ENCODE data around the gene CREBRF. TPM values are rescaled to one million over a fixed set of nuclear protein-coding genes. Genes with fewer than 3 reads are reported as not detected.
"Not testable (repeated sequence)": the region's sequence is repeated elsewhere in the genome, so short reads cannot be mapped to it uniquely, and the experiment has no call there.

CREBRF gene
- total RNA-seq, 1 donor from 2014 or later = 43.3 TPM

DNA sequence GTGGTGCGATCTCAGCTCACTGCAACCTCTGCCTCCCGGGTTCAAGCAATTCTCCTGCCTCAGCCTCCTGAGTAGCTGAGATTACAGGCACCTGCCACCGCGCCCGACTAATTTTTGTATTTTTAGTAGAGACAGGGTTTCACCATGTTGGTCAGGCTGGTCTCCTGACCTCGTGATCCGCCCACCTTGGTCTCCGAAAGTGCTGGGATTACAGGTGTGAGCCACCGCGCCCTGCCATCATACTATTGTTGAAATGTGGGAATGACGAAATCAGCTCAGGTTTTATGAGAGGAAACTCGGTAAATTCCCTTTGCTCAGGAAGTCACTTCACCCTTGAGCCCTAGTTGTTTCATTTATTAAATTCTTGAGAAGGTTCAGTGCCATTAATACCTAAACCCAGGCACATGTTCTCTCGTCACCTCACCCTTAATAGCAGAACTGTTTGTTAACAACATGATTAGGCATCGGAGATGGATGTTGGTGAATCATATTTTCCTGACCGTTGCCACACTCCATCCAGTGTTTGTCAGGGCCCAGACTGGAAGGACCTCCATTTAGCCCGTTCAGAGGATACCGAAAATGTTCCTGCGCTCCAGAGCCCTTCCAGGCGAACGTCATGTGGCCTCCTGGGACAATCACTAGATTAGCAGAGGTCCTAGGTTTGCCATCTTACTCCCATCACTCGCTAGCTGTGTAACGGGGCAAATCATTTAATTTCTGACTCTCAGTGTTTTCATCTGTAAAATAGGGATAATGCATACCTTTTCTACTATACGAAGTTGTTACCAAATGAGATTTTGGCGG lies 20.0 kb upstream of the CREBRF start:
- DNase-seq (ENCODE audit: low spot score) = no peak

DNA sequence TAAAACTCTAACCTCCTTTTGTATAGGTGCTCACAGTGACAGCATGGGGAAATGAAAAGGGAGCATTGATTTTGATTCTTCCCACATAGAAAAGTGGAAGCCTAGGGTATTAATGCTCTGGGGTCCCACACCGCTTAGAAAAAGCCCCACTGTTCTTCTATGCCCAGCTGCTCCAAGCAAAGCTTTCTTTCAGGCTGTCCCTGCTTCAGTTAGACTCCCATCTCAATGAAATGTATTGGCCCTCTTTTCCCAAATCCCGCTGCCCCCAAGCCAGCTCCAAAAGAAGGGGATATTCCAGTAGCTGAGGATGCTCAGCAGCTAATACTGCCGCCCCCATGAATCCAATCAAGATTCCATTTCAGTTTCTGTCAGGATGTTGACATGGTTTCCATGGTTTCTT lies 17.0 kb upstream of the CREBRF start:
- no peak for DNase-seq (ENCODE audit: low spot score)

DNA sequence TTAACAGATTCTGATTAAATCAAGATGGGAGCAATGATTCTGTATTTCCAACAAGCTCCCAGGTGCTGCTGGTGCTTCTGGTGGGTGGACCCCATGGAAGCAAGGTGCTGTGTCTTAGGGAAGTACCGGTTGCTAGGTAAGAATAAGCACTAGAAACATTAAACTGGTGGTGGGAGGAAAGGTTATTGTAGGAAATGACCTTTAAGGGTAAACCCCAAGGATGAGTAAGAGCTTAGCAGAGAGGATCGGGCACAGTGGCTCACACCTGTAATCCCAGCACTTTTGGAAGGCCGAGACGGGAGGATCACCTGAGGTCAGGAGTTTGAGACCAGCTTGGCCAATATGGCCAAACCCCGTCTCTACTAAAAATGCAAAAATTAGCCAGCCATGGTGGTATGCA lies 16.2 kb upstream of the CREBRF start:
- DNase-seq (ENCODE audit: low spot score) = no peak

DNA sequence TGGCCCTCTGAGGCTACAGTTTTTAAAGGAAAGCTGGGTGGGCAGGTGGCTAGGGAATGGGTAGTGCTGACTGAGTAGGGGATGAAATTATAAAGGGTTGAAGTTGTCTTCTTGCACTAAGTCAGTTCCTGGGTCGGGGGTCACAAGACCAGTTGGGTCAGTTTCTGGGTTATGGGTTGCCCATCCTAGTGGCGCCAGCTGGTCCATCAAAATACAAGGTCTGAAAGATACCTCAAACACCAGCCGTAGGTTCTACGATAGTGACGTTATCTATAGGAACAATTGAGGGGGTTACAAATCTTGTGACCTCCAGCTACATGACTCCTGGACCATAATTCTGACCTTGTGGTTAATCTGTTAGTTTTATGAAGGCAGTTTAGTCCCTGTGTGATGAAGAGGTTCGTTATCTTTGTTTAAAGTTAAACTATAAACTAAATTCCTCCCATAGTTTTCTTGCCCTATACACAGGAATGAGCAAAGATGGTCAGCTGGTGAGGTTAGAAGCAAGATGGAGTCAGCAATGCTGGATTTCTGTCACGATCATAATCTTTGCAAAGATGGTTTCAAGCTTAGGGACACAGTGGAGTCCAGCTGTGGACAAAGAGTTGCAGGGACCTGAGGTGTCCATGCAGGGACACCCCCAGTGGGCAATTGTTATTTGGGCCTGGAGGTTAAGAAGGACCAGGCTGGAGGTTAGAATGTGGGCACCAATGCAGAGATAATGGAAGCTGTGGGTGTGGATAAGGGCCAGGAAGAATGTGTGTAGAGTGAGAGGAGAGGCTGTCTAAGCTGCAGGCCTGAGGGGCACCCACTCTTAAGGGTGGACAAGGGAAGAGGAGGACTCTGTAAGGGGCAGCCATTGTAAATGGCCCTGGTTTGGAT lies 14.0 kb upstream of the CREBRF start:
- DNase-seq (ENCODE audit: low spot score) = no peak

DNA sequence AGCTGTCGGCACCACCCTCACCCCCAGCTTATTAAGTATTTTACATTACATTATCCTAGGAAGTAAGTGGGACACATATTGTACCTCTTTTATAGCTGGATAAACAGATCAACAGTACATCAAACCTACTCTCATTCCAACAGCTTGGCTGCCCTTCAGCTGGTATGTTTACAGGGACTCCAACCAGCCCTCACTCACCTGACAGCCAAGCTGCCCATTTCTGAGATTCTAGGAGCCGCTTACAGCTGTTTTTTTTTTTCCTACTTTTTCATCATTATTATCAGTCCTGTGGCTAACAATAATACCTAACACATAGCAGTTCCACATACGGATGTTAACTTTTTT lies 13.4 kb upstream of the CREBRF start:
- no peak for DNase-seq (ENCODE audit: low spot score)

DNA sequence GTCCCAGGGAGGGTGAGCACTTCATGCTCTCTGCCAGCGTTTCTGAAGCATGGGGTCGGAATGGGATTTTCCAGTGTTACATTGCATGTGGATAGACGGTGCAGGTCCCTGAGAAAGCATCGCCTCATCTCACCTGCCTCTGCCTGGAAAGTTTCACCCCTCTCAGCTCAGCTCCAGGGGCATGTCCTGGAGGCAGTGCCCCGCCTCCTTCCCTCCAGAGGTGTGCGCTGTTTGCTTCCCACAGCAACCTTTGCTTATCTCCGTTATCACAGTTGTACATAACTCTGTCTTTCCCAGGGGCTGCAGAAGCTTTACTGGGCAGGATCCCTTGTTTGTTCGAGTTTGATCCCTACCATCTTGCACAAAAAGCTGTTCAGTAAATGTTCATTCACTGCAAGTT lies 10.7 kb upstream of the CREBRF start:
- DNase-seq (ENCODE audit: low spot score) = no peak

DNA sequence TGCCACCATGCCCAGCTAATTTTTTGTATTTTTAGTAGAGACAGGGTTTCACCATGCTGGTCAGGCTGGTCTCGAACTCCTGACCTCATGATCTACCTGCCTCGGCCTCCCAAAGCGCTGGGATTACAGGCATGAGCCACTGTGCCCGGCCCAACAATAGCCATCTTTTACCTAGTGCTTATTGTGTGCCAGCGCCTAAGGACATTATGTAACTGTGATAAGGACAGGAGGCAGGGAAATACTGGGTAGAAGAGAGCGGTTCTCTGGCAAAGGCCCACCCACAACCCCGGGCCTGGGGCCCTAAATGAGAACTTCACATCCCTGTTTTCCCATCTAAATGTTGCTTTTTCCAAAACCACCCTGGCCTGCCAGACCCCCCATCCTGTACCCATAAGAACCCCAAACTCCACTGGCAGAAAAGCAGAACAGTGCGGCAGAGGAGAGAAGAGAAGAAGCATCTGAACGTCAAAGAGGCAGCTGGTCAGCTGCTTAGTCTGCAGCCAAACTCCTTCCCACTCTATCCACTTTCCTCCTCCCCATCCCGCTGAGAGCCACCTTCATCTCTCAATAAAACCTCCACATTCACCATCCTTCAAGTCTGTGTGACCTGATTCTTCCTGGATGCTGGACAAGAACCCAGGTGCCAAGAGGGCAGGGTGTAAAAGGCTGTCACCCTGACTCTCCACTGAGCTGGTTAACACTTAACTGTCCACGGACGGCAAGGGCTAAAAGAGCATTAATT lies 8.9 kb upstream of the CREBRF start:
- not testable (repeated sequence) for DNase-seq (ENCODE audit: low spot score)

DNA sequence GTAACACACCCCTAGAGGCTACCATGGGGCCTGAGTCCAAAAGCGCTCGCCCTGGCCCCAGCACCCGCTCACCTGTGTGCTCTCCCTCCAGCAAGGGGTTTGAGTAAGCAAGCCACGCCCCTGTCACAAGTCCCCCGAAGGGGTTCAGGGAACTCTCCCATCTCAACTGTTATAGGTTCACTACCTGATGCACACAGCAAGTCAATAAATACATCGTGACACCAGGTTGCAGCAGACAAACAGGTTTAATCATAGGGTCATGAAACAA lies 8.4 kb upstream of the CREBRF start:
- DNase-seq (ENCODE audit: low spot score) = no peak

DNA sequence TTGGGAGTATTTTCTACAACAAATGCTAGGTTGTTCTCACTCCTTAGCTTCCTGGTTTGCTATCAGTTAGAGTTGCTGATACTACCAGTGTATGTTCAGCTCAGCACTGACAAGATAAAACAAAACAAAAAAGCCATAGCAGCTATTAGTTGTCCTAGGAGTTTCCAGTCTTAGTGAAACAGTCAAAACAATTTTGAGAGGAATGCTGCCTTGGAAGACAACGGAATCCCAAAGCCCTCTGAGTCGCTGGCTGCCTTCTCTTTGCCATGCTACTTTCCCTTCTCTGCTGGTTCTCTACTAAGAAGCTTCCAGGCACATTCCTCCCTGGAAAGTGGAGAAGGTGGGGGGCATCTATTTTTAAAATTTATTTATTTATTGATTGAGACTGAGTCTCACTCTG lies 5.4 kb upstream of the CREBRF start:
- DNase-seq (ENCODE audit: low spot score) = no peak

DNA sequence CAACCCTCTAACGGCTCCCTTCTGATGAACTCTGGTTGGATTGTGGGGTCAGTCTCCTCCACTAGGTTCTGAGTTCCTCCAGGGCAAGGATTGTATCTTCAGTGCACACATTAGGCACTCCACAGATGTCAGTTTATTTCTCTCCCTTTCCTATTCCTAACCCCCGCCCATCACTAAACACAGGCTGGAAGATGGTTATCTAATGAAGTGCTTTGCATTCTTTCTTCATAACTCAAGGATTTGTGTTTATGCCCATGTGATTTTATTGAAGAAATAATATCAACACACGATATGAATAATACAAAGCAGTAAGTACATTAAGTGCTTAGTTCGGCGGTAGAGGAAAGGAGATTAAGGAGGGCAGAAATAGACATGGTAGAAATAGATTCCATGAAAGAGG lies 4.4 kb upstream of the CREBRF start:
- DNase-seq (ENCODE audit: low spot score) = peak; percentile 18

DNA sequence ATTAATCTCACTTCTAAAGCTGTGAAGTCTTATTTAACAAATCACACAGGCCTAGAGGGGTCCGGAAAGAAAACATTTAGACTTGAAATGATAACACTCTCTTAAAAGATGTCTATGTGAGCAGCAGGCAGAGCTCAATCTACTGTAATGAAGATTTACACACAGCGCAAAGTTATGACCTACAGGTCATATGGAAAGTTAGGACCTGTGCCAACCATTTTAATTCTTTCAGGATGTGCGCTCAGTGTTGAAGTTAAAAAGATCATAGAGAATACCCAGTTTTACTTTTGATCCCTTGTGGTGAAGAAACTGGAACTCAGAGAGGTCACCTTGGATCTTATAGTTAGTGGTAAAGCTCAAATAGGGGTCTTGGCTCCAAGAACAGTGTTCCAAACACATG lies 3.1 kb upstream of the CREBRF start:
- DNase-seq (ENCODE audit: low spot score) = no peak

DNA sequence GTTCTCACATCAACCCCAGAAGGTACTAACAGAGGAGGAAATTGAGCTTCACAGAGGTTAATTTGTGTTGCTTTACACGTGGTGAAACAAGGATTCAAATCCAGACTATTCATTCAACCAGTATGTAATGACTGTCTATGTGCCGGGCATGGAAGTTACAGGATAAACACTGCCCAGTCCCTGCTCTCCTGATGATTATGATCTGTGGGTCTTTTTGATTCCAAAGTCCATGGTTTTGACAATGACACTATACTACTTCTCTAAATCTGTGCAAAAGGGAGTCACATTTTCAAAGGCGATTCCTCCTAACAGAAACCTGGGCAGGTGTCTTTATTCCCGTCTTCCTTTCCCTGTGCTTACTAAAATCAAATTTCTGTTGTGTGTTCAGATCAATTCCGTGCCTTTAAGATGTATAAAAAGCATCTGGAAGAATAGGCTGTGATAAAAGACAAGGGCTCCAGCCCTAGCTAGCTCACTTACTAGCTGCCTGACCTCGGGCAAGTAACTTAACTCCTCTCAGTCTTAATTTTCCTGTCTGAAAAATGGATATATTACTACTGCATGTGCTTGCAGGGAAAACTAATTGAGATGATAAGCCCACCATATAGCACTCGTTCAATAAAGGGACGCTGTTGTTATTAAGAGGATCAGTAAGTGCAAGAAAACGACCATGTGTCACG lies 970 bp upstream of the CREBRF start:
- DNase-seq (ENCODE audit: low spot score) = no peak

DNA sequence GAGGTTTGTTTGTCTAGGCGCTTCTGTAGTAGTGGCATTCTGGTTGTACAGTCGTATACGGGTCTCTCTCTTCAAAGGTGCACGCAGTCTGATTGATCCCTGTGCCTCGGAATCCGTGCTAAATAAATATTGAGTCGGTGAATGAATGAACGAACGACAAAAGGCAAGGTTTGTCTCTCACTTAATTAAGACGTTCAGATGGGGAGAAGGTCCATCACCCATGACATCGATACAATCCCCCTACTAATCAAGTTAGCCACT lies 500 bp upstream of the CREBRF start:
- DNase-seq (ENCODE audit: low spot score) = no peak

DNA sequence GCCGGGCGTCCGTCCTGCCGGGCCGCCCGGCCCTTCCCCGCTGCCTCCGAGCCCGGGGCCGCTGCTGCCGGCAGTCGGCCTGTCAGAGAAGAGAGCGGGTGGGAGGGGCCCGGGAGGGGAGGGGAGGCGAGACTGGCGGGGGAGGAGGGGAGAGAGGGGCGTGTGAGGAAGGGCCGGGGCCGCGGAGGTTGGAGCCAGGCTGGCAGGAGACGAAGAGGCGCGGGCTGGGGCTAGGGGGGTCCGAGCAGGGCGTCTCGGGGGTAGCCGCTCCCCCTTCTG lies 570 bp downstream of the CREBRF start:
- DNase-seq (ENCODE audit: low spot score) = no peak

DNA sequence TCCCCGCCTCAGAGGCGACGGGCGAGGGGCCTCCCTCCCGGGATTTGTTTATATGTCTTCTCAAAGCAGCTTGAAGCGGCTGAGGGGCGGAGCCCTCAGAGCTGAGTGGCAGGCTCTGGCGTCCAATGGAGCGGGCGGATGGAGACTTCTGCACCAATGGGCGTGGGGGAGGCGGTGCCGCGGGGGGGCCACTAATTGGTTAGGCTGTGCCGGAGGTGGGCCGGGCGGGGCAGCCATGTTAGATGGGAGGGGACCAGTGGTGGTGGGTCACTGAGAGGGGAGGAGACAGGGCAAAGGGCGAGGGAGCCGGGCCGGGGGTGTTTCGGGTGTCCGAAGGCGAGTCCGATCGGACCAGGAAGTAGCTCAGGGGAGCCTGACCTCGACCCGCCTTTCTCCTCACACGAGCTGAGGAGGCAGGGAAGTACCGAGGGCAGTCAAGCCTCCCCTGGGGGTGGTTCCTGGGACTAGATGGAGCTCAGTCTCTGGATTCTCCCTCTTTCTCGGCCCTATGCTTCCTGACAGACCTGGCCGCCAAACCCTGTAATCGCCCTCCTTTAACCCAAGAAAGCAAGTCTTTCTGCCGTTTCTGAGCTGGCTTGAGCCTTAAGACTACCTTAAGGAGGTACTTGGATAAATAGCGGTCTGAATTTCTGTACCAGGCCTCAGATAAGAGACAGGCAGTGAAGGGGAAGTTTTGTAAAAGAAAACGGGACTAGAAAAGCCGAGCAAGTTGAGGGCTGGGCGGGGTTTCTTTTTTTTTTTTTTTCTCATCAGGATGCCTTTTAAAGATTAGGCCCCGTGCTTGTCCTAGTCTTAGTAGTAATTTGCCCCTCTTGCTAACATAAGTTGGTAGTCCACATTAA lies 1.1 kb downstream of the CREBRF start:
- DNase-seq (ENCODE audit: low spot score) = peak; percentile 100

DNA sequence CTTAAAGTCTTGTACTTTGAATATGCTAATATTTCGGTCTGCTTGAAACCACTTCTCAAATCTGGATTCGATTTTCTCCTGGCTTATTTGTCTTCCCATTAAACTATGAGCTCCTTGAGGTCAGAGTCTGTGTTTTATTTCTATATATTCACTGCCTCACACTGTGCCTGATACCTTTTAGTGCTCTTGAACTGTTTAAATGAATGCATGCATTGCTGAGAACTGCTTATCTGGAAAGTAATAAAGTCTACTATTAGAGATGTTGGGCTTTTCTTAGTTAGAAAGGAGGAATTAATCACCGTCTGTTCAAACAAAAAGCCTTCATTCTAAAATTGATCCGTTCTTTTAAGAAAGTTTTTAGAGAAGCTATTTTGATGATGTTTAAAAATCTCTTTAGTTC lies 6.0 kb downstream of the CREBRF start:
- DNase-seq (ENCODE audit: low spot score) = no peak

DNA sequence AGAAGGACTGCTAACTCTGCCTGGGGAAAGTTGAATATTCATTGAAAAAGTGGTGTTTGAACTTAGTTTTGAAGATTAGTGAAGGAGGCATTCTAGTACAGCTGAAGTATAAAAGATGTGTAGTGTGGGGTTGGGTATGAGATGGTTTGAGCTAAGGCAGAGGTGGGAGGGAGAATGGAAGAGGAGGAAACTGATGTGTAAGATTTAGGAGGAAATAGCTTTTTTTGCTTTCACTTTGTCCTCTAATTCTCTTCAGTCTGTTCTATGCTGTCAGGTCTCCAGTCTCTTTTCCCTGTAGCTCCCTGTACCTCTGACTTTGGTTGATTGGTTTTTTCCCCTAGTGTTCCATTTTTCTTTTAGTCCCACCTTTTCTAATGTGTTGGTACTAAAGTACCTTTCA lies 9.0 kb downstream of the CREBRF start:
- DNase-seq (ENCODE audit: low spot score) = no peak

DNA sequence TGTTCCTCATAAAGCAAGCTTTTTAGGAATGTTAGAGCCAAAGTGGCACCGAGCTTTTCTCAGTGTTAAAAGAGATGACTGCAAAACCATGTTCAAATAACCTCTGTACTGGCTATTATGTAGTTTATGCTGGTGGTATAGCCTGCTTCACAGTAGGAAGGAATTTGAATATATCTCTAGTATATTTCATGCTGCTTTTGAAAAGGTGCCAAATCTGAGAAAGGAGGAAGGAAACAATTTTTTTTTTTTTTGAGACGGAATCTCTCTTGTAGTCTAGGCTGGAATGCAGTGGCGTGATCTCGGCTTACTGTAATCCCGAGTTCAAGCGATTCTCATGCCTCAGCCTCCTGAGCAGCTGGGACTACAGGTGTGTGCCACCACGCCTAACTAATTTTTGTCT lies 13.5 kb downstream of the CREBRF start:
- no peak for DNase-seq (ENCODE audit: low spot score)

DNA sequence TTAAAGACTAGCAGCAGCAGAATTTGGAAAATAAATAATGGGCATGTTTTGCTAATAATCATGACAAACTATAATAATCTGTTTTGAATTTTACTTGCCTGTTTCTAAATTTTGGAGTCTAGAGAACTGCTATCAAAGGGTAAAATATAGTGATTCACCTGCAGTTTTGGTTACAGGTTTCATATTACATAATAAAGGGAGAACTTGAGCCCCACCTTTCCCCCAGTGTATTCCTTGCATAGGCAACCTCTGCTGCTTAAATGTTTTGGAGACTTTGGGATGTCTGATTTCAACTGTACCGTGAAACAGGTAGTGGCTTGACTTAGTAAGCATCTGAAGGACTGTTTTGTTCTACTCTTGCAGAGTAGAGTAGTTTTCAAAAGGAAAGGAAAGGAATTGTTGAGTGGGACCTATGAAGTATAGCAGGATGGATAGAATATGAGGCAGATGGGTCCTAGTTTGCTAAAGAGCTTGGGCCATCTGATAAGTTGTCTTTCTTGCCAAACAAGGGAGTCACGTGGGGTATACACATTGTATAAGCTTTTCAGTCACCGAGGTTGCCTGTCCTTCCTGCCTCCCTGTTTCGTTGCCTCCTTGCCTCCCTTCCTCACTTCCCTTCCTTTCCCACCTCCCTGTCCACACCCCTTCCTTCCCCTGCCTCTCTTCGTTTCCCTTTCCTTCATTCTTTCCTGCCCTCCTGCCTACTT lies 19.1 kb downstream of the CREBRF start:
- DNase-seq (ENCODE audit: low spot score) = no peak

DNA sequence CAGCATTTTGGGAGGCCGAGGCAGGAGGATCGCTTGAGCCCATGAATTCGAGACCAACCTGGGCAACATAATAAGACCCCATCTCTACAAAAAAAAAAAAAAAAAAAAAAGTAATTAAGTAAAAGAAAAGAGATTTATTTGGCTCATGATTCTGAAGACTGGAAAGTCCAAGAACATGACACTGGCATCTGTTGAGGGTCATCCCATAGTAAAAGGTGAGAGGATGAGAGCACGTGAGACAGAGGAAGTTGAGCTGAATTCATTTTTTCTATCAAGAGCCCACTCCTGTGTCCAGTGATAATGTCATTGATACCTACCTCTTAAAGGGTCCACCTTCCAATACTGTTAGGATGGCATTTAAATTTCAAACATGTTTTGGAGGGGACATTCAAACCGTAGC lies 19.8 kb downstream of the CREBRF start:
- no peak for DNase-seq (ENCODE audit: low spot score)

DNA sequence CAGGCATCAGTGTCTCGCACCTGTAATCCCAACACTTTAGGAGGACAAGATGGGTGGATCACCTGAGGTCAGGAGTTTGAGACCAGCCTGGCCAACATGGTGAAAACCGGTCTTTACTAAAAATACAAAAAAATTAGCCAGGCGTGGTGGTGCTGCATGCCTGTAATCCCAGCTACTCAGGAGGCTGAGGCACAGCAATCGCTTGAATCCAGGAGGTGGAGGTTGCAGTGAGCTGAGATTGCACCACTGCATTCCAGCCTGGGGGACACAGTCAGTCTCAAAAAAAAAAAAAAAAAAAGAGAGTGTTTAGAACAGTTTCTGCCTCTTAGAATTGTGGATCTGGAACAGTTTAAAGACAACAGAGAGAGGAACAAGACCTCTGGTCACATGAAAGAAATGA lies 20.3 kb downstream of the CREBRF start:
- DNase-seq (ENCODE audit: low spot score) = not testable (repeated sequence)
